ENCODE results near the gene SMAD4.
"Not testable (repeated sequence)": the region's sequence is repeated elsewhere in the genome, so short reads cannot be mapped to it uniquely, and the experiment has no call there.

Gene SMAD4

GRCh38 chr18:51098513-51098912, 68.5 kb downstream of the SMAD4 start:
- Mint-ChIP-seq H3K36me3 (ENCODE audit: low read depth) (no peaks in the 10 kb centered on the region), H3K27me3 (ENCODE audit: low read depth) (no peaks in the 10 kb centered on the region), H3K27ac (no peak overlapping the region), H3K4me1 (ENCODE audit: low read depth) (no peaks in the 10 kb centered on the region), H3K9me3 (no peaks in the 10 kb centered on the region), H3K4me3 (no peak overlapping the region)

GRCh38 chr18:51100385-51101120, 70.5 kb downstream of the SMAD4 start:
- Mint-ChIP-seq H3K9me3 (no peaks in the 10 kb centered on the region), H3K27me3 (ENCODE audit: low read depth) (no peaks in the 10 kb centered on the region), H3K4me3 (no peak overlapping the region), H3K4me1 (ENCODE audit: low read depth) (no peaks in the 10 kb centered on the region), H3K36me3 (ENCODE audit: low read depth) (no peaks in the 10 kb centered on the region), H3K27ac (no peak overlapping the region)

- H3K27me3 Mint-ChIP-seq (ENCODE audit: low read depth), result no peaks in the 10 kb centered on the region
- peak overlapping the region; percentile 19 for H3K27ac Mint-ChIP-seq
- no peak overlapping the region for H3K4me3 Mint-ChIP-seq
- H3K9me3 Mint-ChIP-seq, result no peaks in the 10 kb centered on the region
- no peaks in the 10 kb centered on the region for H3K36me3 Mint-ChIP-seq (ENCODE audit: low read depth)
- peaks cover 12% of the 10 kb centered on the region for H3K4me1 Mint-ChIP-seq (ENCODE audit: low read depth)
These were observed 77.1 kb downstream of the SMAD4 start for GRCh38 chr18:51107082-51107481.

GRCh38 chr18:51107598-51108305, 77.7 kb downstream of the SMAD4 start:
- H3K9me3 Mint-ChIP-seq, result no peaks in the 10 kb centered on the region
- peak overlapping the region; percentile 19 for H3K27ac Mint-ChIP-seq
- H3K4me1 Mint-ChIP-seq (ENCODE audit: low read depth), result peaks cover 12% of the 10 kb centered on the region
- no peaks in the 10 kb centered on the region for H3K36me3 Mint-ChIP-seq (ENCODE audit: low read depth)
- H3K27me3 Mint-ChIP-seq (ENCODE audit: low read depth), result no peaks in the 10 kb centered on the region
- no peak overlapping the region for H3K4me3 Mint-ChIP-seq

GRCh38 chr18:51108330-51108729, 78.3 kb downstream of the SMAD4 start:
- Mint-ChIP-seq H3K9me3 (no peaks in the 10 kb centered on the region), H3K4me3 (no peak overlapping the region), H3K4me1 (ENCODE audit: low read depth) (peaks cover 12% of the 10 kb centered on the region), H3K27me3 (ENCODE audit: low read depth) (no peaks in the 10 kb centered on the region), H3K36me3 (ENCODE audit: low read depth) (no peaks in the 10 kb centered on the region), H3K27ac (no peak overlapping the region)

GRCh38 chr18:51110073-51110797, 80.2 kb downstream of the SMAD4 start:
- Mint-ChIP-seq H3K9me3 (no peaks in the 10 kb centered on the region), H3K4me3 (no peak overlapping the region), H3K27ac (no peak overlapping the region), H3K27me3 (ENCODE audit: low read depth) (no peaks in the 10 kb centered on the region), H3K4me1 (ENCODE audit: low read depth) (peaks cover 12% of the 10 kb centered on the region), H3K36me3 (ENCODE audit: low read depth) (no peaks in the 10 kb centered on the region)

- not testable (repeated sequence) for H3K36me3 Mint-ChIP-seq (ENCODE audit: low read depth); H3K27me3 Mint-ChIP-seq (ENCODE audit: low read depth); H3K4me3 Mint-ChIP-seq; H3K27ac Mint-ChIP-seq; H3K9me3 Mint-ChIP-seq
- peaks cover 12% of the 10 kb centered on the region for H3K4me1 Mint-ChIP-seq (ENCODE audit: low read depth)
These were observed 81.8 kb downstream of the SMAD4 start for GRCh38 chr18:51111633-51112355.

GRCh38 chr18:51116996-51117395, 87.0 kb downstream of the SMAD4 start:
- H3K4me1 Mint-ChIP-seq (ENCODE audit: low read depth); H3K36me3 Mint-ChIP-seq (ENCODE audit: low read depth); H3K27me3 Mint-ChIP-seq (ENCODE audit: low read depth): not testable (repeated sequence)

GRCh38 chr18:51119561-51119960, 89.5 kb downstream of the SMAD4 start:
- H3K9me3 Mint-ChIP-seq; H3K4me1 Mint-ChIP-seq (ENCODE audit: low read depth); H3K36me3 Mint-ChIP-seq (ENCODE audit: low read depth); H3K27me3 Mint-ChIP-seq (ENCODE audit: low read depth); H3K27ac Mint-ChIP-seq; H3K4me3 Mint-ChIP-seq: not testable (repeated sequence)

More at GRCh38 chr18:51116996-51117395, 87.0 kb downstream of the SMAD4 start:
- H3K27ac Mint-ChIP-seq, H3K4me3 Mint-ChIP-seq, H3K9me3 Mint-ChIP-seq: not testable (repeated sequence)

GRCh38 chr18:51119976-51120375, 90.0 kb downstream of the SMAD4 start:
- not testable (repeated sequence) for H3K4me3 Mint-ChIP-seq; H3K36me3 Mint-ChIP-seq (ENCODE audit: low read depth); H3K27me3 Mint-ChIP-seq (ENCODE audit: low read depth); H3K9me3 Mint-ChIP-seq; H3K27ac Mint-ChIP-seq; H3K4me1 Mint-ChIP-seq (ENCODE audit: low read depth)

- Mint-ChIP-seq H3K4me1 (ENCODE audit: low read depth) (no peaks in the 10 kb centered on the region), H3K27me3 (ENCODE audit: low read depth) (no peaks in the 10 kb centered on the region), H3K36me3 (ENCODE audit: low read depth) (peaks cover 1% of the 10 kb centered on the region), H3K4me3 (no peak overlapping the region), H3K9me3 (peaks cover 9% of the 10 kb centered on the region), H3K27ac (no peak overlapping the region)
These were observed 91.0 kb downstream of the SMAD4 start for GRCh38 chr18:51120809-51121596.

GRCh38 chr18:51121597-51121857, 91.5 kb downstream of the SMAD4 start:
- no peak overlapping the region for H3K4me3 Mint-ChIP-seq

GRCh38 chr18:51122266-51123045, 92.4 kb downstream of the SMAD4 start:
- H3K4me3 Mint-ChIP-seq, result no peak overlapping the region
- H3K9me3 Mint-ChIP-seq, result peaks cover 9% of the 10 kb centered on the region
- H3K4me1 Mint-ChIP-seq (ENCODE audit: low read depth), result no peaks in the 10 kb centered on the region
- no peak overlapping the region for H3K27ac Mint-ChIP-seq
- peaks cover under 1% of the 10 kb centered on the region for H3K36me3 Mint-ChIP-seq (ENCODE audit: low read depth)
- H3K27me3 Mint-ChIP-seq (ENCODE audit: low read depth), result no peaks in the 10 kb centered on the region

More at GRCh38 chr18:51121597-51121857, 91.5 kb downstream of the SMAD4 start:
- Mint-ChIP-seq H3K27me3 (ENCODE audit: low read depth) (no peaks in the 10 kb centered on the region), H3K36me3 (ENCODE audit: low read depth) (peaks cover 1% of the 10 kb centered on the region), H3K4me1 (ENCODE audit: low read depth) (no peaks in the 10 kb centered on the region), H3K27ac (no peak overlapping the region), H3K9me3 (peaks cover 9% of the 10 kb centered on the region)
